HFF-Myc (cell line): Measurements from ENCODE around the gene C15orf39.
"Not testable (repeated sequence)": the region's sequence is repeated elsewhere in the genome, so short reads cannot be mapped to it uniquely, and the experiment has no call there.

Experiments
- DNase-seq: peaks from one replicate; pipeline ENCODE4 v3.0.0-alpha.2; 2011; ENCODE audit warnings: low read depth; ENCODE audit errors: extremely low read depth
- H3K4me3 ChIP-seq: replicated peaks from 2 replicates; pipeline ENCODE4 v1.5.1; 2011; ENCODE audit warnings: low read depth, mild to moderate bottlenecking, control low read depth, low read length
- CTCF ChIP-seq: IDR thresholded peaks from 2 replicates; pipeline ENCODE4 v1.5.1; 2012; ENCODE audit warnings: mild to moderate bottlenecking, low read depth, low read length, control low read depth; ENCODE audit errors: missing control alignments

C15orf39 gene

DNA sequence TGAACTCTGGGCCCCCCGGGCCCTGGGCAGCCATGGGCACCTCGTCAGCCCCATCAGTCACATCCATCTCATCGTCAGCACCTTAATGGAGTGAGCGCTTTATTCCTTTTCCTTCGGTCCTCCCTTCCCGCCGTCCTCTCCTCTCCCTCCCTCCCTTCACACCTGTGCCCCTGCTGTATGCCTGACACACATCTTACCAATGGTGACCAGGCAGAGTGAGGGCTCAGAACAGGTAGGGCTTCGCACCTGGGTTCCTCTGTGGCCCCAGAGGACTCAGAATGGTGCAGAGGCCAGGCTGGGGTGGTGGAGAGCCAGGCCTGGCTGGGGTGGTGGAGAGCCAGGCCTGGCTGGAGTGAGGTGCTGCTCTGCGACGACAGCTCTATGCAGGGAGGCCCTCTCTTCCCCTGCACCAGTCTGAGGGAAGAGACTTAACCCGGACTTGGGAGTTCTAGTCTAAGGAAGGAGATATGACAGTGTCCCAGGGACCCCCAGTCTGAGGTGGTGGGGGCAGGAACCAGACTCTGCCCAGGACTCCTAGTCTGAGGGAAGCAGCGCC lies 11.6 kb downstream of the C15orf39 start:
- DNase-seq = no peak
- no peak for TF ChIP-seq CTCF
- no peak overlapping the region for H3K4me3 ChIP-seq

DNA sequence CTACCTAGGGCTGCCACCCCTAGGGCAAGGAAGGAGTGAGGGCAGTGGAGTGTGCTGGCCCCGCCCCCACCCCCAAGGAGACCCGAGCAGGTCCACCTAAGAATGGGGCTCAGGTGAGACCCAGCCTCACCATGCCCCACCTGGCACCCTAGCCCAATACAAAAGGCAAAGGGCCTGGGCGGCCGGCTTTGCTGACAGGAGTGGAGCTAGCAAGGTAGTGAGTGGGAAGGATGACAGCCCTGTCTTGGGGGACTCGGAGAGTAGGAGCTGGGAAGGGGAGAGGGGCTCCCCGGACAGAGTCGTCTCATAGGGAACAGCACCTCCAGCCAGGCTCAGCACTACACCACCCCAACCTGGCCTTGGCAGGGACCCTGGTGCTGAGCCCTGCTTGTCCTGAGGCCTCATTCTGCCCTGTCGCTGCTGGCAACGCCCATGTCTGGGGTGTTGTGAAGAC lies 12.1 kb downstream of the C15orf39 start:
- TF ChIP-seq CTCF = no peak
- DNase-seq = no peak
- H3K4me3 ChIP-seq = no peak overlapping the region

GRCh38 chr15:75214293-75215096 lies 12.8 kb downstream of the C15orf39 start:
- no peak overlapping the region for H3K4me3 ChIP-seq
- DNase-seq = no peak
- TF ChIP-seq CTCF = no peak

- TF ChIP-seq CTCF = no peak
- H3K4me3 ChIP-seq = no peak overlapping the region
- no peak for DNase-seq
Measured at GRCh38 chr15:75215107-75216004, 13.7 kb downstream of the C15orf39 start.

DNA sequence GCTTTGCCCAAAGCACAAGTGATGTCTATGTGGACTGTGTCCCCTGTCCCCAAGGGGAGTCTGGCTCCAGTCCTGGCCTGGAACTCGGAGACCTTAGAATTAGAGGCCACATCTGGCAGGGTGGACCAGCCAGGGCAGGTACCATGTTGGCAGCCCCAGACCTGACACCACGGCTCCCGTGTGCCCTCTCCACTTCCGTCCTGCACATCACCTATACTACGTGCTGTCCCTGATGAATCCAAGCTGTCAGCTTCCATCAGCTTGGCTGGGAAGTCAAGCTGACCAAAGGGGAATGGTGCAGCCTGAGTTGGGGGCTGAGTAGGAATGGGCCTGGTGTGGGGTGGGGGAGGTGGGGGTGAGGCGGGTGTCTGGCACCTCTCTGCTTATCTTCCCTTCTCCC lies 15.3 kb downstream of the C15orf39 start:
- DNase-seq = no peak
- H3K4me3 ChIP-seq = no peak overlapping the region
- no peak for TF ChIP-seq CTCF

DNA sequence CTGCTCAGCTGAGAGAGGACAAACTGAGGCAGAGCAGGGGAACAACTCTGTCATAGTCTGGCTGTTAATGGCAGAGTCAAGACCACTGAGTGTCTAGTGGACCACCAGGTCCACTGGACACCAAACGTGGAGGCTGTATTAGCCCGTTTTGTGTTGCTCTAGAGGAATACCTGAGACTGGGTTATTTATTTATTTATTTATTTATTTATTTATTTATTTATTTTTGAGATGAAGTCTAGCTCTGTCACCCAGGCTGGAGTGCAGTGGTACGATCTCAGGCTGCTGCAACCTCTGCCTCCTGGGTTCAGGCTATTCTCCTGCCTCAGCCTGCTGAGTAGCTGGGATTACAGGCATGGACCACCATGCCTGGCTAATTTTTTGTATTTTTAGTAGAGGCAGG lies 15.9 kb downstream of the C15orf39 start:
- not testable (repeated sequence) for DNase-seq, H3K4me3 ChIP-seq

GRCh38 chr15:75219507-75219929 lies 17.8 kb downstream of the C15orf39 start:
- not testable (repeated sequence) for H3K4me3 ChIP-seq, DNase-seq
